HepG2 (cell line): Measurements from ENCODE around the gene FRMD8. TPM values are rescaled to one million over a fixed set of nuclear protein-coding genes. Genes with fewer than 3 reads are reported as not detected.

Source experiments
- ATAC-seq: fragments of 200-7000 bp; cut with Tn5 transposase; 3 replicates; pipeline ENCODE4 v1.9.1; 2020; ENCODE audit warnings: mild to moderate bottlenecking, moderate library complexity
- BruUV-seq: library from RNA; stranded (reverse); fragments of 400-500 nt; replicated peaks from 2 replicates; lab custom pipeline; 2021; lab: Mats Ljungman, UMichigan
- CTCF ChIA-PET: fragments of 300-600 bp; formaldehyde crosslinking; extraction: SDS; loops from one replicate; lab custom pipeline; 2021; ENCODE audit warnings: low total read pairs, inconsistent platforms, low intra/inter-chr PET ratio; lab: Yijun Ruan, JAX
- POLR2A ChIA-PET: fragments of 350-600 bp; sonication (Branson Sonifier 250); formaldehyde crosslinking; loops from one replicate; lab custom pipeline; 2020; ENCODE audit warnings: antibody characterized with exemption, inconsistent platforms; lab: Yijun Ruan, JAX
- DNase-seq: peaks from one replicate; pipeline ENCODE4 v3.0.0-alpha.2; 2015; ENCODE audit warnings: low spot score
- FAIRE-seq: peaks from 3 replicates; lab custom pipeline; 2011; peaks lifted over from hg19 to GRCh38; lab: Jason Lieb, UNC
- H2AFZ ChIP-seq: one replicate; pipeline ENCODE4 v1.6.1; 2011; ENCODE audit warnings: low read length, inconsistent platforms
- H3K27ac ChIP-seq: fragments of 300-600 bp; 3 replicates; pipeline ENCODE4 v1.8.0; 2011; ENCODE audit warnings: mixed run types, mild to moderate bottlenecking, mixed read lengths, low read length, inconsistent platforms; ENCODE audit not compliant: insufficient read depth; ENCODE audit errors: extremely low read length
- H3K27me3 ChIP-seq, 2 experiments: fragments of 200-600 bp in 1 of 2; 2 replicates in 1 of 2; 3 replicates in 1 of 2; pipeline versions ENCODE4 v1.6.0 to v1.8.0; 2011; ENCODE audit warnings: low read length in 2 of 2, mild to moderate bottlenecking in 2 of 2, moderate library complexity in 2 of 2, inconsistent platforms in 1 of 2; ENCODE audit not compliant: insufficient read depth in 2 of 2, control insufficient read depth in 1 of 2
- H3K36me3 ChIP-seq, 2 experiments: fragments of 200-600 bp in 1 of 2; replicated peaks in 1 of 2; 2 replicates in 1 of 2; 3 replicates in 1 of 2; pipeline versions ENCODE4 v1.5.1 to v1.8.0; 2011; ENCODE audit warnings: low read length in 2 of 2, inconsistent platforms in 1 of 2; ENCODE audit not compliant: insufficient read depth in 2 of 2, control insufficient read depth in 1 of 2
- H3K4me1 ChIP-seq: 2 replicates; pipeline ENCODE4 v1.5.1; 2012; ENCODE audit warnings: low read length, inconsistent platforms; ENCODE audit not compliant: insufficient read depth
- H3K4me2 ChIP-seq: 2 replicates; pipeline ENCODE4 v1.6.0; 2011; ENCODE audit warnings: low read depth, low read length, inconsistent platforms
- H3K4me3 ChIP-seq, 3 experiments: fragments of 200-600 bp in 1 of 3; sonication (generic), shearing (Covaris generic) in 1 of 3; replicated peaks in 1 of 3; 2 replicates each; pipeline ENCODE4 v1.5.1; 2011 to 2016; ENCODE audit warnings: low read length in 3 of 3, inconsistent platforms in 2 of 3, low read depth in 2 of 3, mild to moderate bottlenecking in 2 of 3, control low read depth in 1 of 3, mixed read lengths in 1 of 3; ENCODE audit not compliant: insufficient read depth in 1 of 3
- H3K79me2 ChIP-seq: one replicate; pipeline ENCODE4 v1.6.1; 2011; ENCODE audit warnings: low read length, inconsistent platforms; ENCODE audit not compliant: insufficient read depth
- H3K9ac ChIP-seq: 2 replicates; pipeline ENCODE4 v1.6.0; 2011; ENCODE audit warnings: mild to moderate bottlenecking, low read depth, low read length, inconsistent platforms; ENCODE audit not compliant: insufficient read depth
- H3K9me3 ChIP-seq: 2 replicates; pipeline ENCODE4 v1.5.1; 2012; ENCODE audit warnings: mild to moderate bottlenecking, low read length
- H4K20me1 ChIP-seq: 2 replicates; pipeline ENCODE4 v1.6.0; 2011; ENCODE audit warnings: inconsistent platforms, mild to moderate bottlenecking, low read length, moderate library complexity; ENCODE audit not compliant: insufficient read depth
- ESRRA ChIP-seq: sonication (generic); formaldehyde crosslinking; IDR thresholded peaks from 2 replicates; pipeline ENCODE4 v1.5.1; 2020; ENCODE audit warnings: mild to moderate bottlenecking, low read depth, missing genetic modification reagents
- MTA1 ChIP-seq: sonication (generic); formaldehyde crosslinking; IDR thresholded peaks from 2 replicates; pipeline ENCODE4 v1.4.0; 2020; ENCODE audit warnings: missing genetic modification reagents, mild to moderate bottlenecking, borderline replicate concordance
- TBX2 ChIP-seq: sonication (generic); formaldehyde crosslinking; IDR thresholded peaks from 2 replicates; pipeline ENCODE4 v1.5.0; 2020; ENCODE audit warnings: missing genetic modification reagents, mild to moderate bottlenecking, borderline replicate concordance
- ZFX ChIP-seq: sonication (generic); formaldehyde crosslinking; IDR thresholded peaks from 2 replicates; pipeline ENCODE4 v1.4.0; 2020; ENCODE audit warnings: mild to moderate bottlenecking, low read depth, missing genetic modification reagents, moderate library complexity
- WGBS: methylation state at CpG from one replicate; pipeline ENCODE4 v1.1.6; 2017; ENCODE audit warnings: low lambda C conversion rate; 5-methylcytosine and 5-hydroxymethylcytosine counted together
- in situ Hi-C: cut with HindIII; loops from 2 replicates; pipeline ENCODE4 v1.10.0; 2017; ENCODE audit warnings: low pct_unique_long_range_greater_than_20kb; ENCODE audit not compliant: extremely low pct_ligation_motif_present
- intact Hi-C: fragments of 100-400 bp; cut with micrococcal nuclease; formaldehyde crosslinking; loops from one replicate; pipeline ENCODE4 v1.10.0; 2022; ENCODE audit not compliant: unreplicated experiment
- polyA plus RNA-seq, 8 experiments: library from polyadenylated mRNA; depleted of rRNA in 3 of 8; stranded (reverse) in 7 of 8; unstranded in 1 of 8; fragments of >200 nt; fragmentation: Illumina TruSeq in 4 of 8; extraction: Trizol in 4 of 8; gene quantifications; 2 replicates each; pipeline versions ENCODE4 v1.2.1 to v1.2.3, GENCODE V29; 2011 to 2016; ENCODE audit warnings: low read depth in 4 of 8, missing spikeins in 1 of 8, mixed read lengths in 1 of 8; ENCODE audit not compliant: insufficient read depth in 1 of 8
- total RNA-seq, 5 experiments: library from RNA; depleted of rRNA; stranded (reverse); fragments of >200 nt; fragmentation: Illumina TruSeq; extraction: Trizol; gene quantifications; 2 replicates each; pipeline ENCODE4 v1.2.3, GENCODE V29; 2016; ENCODE audit warnings: low read depth in 1 of 5
- TF ChIP-seq, protein P1 (sequence below), 2 experiments: sonication (generic) in 1 of 2; formaldehyde crosslinking in 1 of 2; IDR thresholded peaks; 2 replicates each; pipeline versions ENCODE4 v1.4.0 to v1.6.1; 2016 to 2020; ENCODE audit warnings: borderline replicate concordance in 1 of 2, low read depth in 1 of 2, mild to moderate bottlenecking in 1 of 2, missing genetic modification reagents in 1 of 2
- TF ChIP-seq, protein P2 (sequence below): sonication (generic); formaldehyde crosslinking; conservative IDR thresholded peaks from 2 replicates; pipeline ENCODE4 v1.4.0; 2020; ENCODE audit warnings: missing genetic modification reagents
- TF ChIP-seq, protein P3 (sequence below): sonication (generic); formaldehyde crosslinking; IDR thresholded peaks from 2 replicates; pipeline ENCODE4 v1.5.1; 2020; ENCODE audit warnings: mild to moderate bottlenecking, missing genetic modification reagents, moderate library complexity
- TF ChIP-seq, protein P4 (sequence below): sonication (generic); formaldehyde crosslinking; IDR thresholded peaks from 2 replicates; pipeline ENCODE4 v1.5.0; 2020; ENCODE audit warnings: mild to moderate bottlenecking, missing genetic modification reagents, moderate library complexity

FRMD8 gene
- total and polyA plus RNA-seq, 2 of the 13 experiments (the other 11 are each of a cell fraction or from before 2014, with no cell fraction given): 5.8 to 20.6 TPM

DNA sequence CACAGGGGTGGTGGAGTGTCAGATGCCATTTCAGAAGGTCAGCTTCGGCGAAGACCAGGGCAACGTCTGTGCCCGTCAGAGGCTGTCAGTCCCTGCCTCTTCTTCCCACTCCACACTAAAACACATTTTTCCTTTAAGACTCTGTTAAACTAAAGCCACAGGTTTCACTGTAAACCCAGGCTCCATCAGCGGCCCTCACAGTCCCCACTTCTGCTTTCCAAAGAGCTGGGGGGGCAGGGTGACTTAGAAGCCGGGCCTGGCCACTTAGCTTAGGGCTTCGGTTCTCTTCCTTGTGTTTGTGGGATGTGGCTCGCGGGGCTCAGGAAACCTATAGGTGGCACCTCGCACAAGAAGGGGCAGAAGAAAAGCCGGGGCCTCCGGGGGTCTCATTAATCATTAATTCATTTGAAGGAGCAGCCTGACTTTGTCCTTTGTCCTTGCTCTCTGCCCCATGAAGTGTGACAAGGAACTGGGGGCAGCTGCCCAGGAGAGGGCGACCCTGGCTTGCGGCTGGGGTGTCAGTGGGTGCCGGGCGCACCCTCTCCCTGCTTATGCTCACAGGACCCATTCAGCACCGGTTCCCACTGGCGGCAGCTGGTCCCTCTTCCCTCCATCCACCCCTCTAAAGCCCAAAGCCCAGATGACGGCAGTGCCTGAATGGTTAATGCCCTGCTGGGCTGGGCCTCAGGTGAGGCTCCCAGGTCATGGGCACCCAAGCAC, 8.1 kb upstream of the FRMD8 start:
- Histone ChIP-seq H4K20me1 (no peaks in the 10 kb centered on the region), H3K4me2 (peak overlapping the region; percentile 64), H3K9me3 (no peaks in the 10 kb centered on the region), H3K4me1 (peaks cover 84% of the 10 kb centered on the region), H3K27ac (no peak overlapping the region), H3K79me2 (no peaks in the 10 kb centered on the region), H2AFZ (no peak overlapping the region), H3K27me3 (peaks cover 0 to 2% of the 10 kb centered on the region in 2 experiments; a peak in 3 of 5 replicates), H3K4me3 (peak overlapping the region in 1 of 3 experiments; percentile 6; a peak in 1 of 6 replicates), H3K9ac (0 out of 2 replicates have a peak overlapping the region, but pooled peaks have one; percentile 8), H3K36me3 (no peaks in the 10 kb centered on the region)
- ChIA-PET POLR2A (interaction anchor here (0.7 to 16.8 kb wide), 4 partner anchors 10 to 119 kb away, joined by 3 to 433 read pairs (median 4); partner anchors contain the start of gene NEAT1), CTCF (no interaction called here)
- BruUV-seq: no TSS peak
- ATAC-seq: no peak
- intact Hi-C loops (no loop called here), in situ Hi-C loops (no loop called here)
- FAIRE-seq: no peak
- DNase-seq: no peak
- 12% methylated on average over 10 of the region's 19 CpGs for WGBS
- TF ChIP-seq ESRRA: no peak
- TF ChIP-seq, protein P1, sequence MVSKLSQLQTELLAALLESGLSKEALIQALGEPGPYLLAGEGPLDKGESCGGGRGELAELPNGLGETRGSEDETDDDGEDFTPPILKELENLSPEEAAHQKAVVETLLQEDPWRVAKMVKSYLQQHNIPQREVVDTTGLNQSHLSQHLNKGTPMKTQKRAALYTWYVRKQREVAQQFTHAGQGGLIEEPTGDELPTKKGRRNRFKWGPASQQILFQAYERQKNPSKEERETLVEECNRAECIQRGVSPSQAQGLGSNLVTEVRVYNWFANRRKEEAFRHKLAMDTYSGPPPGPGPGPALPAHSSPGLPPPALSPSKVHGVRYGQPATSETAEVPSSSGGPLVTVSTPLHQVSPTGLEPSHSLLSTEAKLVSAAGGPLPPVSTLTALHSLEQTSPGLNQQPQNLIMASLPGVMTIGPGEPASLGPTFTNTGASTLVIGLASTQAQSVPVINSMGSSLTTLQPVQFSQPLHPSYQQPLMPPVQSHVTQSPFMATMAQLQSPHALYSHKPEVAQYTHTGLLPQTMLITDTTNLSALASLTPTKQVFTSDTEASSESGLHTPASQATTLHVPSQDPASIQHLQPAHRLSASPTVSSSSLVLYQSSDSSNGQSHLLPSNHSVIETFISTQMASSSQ (IDR thresholded peaks at IDR 0.05; ENCODE audit: low read depth): peak; percentile 53; the same call in 1 of the 2 replicates
- TF ChIP-seq, protein P1 (CRISPR knock-in tag; IDR thresholded peaks at IDR 0.05; ENCODE audit: borderline replicate concordance): no peak; the same call in 1 of the 2 replicates
- TF ChIP-seq, protein P2, sequence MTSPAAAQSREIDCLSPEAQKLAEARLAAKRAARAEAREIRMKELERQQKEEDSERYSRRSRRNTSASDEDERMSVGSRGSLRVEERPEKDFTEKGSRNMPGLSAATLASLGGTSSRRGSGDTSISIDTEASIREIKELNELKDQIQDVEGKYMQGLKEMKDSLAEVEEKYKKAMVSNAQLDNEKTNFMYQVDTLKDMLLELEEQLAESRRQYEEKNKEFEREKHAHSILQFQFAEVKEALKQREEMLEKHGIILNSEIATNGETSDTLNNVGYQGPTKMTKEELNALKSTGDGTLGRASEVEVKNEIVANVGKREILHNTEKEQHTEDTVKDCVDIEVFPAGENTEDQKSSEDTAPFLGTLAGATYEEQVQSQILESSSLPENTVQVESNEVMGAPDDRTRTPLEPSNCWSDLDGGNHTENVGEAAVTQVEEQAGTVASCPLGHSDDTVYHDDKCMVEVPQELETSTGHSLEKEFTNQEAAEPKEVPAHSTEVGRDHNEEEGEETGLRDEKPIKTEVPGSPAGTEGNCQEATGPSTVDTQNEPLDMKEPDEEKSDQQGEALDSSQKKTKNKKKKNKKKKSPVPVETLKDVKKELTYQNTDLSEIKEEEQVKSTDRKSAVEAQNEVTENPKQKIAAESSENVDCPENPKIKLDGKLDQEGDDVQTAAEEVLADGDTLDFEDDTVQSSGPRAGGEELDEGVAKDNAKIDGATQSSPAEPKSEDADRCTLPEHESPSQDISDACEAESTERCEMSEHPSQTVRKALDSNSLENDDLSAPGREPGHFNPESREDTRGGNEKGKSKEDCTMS (CRISPR knock-in tag): no peak
- TF ChIP-seq, protein P3, sequence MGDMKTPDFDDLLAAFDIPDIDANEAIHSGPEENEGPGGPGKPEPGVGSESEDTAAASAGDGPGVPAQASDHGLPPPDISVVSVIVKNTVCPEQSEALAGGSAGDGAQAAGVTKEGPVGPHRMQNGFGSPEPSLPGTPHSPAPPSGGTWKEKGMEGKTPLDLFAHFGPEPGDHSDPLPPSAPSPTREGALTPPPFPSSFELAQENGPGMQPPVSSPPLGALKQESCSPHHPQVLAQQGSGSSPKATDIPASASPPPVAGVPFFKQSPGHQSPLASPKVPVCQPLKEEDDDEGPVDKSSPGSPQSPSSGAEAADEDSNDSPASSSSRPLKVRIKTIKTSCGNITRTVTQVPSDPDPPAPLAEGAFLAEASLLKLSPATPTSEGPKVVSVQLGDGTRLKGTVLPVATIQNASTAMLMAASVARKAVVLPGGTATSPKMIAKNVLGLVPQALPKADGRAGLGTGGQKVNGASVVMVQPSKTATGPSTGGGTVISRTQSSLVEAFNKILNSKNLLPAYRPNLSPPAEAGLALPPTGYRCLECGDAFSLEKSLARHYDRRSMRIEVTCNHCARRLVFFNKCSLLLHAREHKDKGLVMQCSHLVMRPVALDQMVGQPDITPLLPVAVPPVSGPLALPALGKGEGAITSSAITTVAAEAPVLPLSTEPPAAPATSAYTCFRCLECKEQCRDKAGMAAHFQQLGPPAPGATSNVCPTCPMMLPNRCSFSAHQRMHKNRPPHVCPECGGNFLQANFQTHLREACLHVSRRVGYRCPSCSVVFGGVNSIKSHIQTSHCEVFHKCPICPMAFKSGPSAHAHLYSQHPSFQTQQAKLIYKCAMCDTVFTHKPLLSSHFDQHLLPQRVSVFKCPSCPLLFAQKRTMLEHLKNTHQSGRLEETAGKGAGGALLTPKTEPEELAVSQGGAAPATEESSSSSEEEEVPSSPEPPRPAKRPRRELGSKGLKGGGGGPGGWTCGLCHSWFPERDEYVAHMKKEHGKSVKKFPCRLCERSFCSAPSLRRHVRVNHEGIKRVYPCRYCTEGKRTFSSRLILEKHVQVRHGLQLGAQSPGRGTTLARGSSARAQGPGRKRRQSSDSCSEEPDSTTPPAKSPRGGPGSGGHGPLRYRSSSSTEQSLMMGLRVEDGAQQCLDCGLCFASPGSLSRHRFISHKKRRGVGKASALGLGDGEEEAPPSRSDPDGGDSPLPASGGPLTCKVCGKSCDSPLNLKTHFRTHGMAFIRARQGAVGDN: peak; percentile 35
- 0 out of 2 replicates have a peak, but pooled peaks have one; percentile 43 for TF ChIP-seq ZFX (CRISPR knock-in tag)
- TF ChIP-seq, protein P4, sequence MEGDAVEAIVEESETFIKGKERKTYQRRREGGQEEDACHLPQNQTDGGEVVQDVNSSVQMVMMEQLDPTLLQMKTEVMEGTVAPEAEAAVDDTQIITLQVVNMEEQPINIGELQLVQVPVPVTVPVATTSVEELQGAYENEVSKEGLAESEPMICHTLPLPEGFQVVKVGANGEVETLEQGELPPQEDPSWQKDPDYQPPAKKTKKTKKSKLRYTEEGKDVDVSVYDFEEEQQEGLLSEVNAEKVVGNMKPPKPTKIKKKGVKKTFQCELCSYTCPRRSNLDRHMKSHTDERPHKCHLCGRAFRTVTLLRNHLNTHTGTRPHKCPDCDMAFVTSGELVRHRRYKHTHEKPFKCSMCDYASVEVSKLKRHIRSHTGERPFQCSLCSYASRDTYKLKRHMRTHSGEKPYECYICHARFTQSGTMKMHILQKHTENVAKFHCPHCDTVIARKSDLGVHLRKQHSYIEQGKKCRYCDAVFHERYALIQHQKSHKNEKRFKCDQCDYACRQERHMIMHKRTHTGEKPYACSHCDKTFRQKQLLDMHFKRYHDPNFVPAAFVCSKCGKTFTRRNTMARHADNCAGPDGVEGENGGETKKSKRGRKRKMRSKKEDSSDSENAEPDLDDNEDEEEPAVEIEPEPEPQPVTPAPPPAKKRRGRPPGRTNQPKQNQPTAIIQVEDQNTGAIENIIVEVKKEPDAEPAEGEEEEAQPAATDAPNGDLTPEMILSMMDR: peak; percentile 58
- 0 out of 2 replicates have a peak, but pooled peaks have one; percentile 32 for TF ChIP-seq TBX2
- 0 out of 2 replicates have a peak, but pooled peaks have one; percentile 33 for TF ChIP-seq MTA1 (CRISPR knock-in tag)
